CD14-positive monocyte (primary cell): ENCODE data around the gene CALB2. TPM values are rescaled to one million over a fixed set of nuclear protein-coding genes. Genes with fewer than 3 reads are reported as not detected.

Experiments
- DNase-seq, 3 donors: peaks; one replicate each; pipeline ENCODE4 v3.0.0-alpha.2; 2011 to 2022
- H2AFZ ChIP-seq: 2 replicates; pipeline ENCODE4 v1.6.0; 2012; ENCODE audit warnings: mild to moderate bottlenecking, low read depth, low read length, inconsistent platforms; ENCODE audit not compliant: insufficient read depth, poor library complexity, severe bottlenecking
- H3K27ac ChIP-seq, 2 donors: 1 replicate in 1 of 2; 2 replicates in 1 of 2; pipeline ENCODE4 v1.5.1; 2012 to 2013; ENCODE audit warnings: low read length in 2 of 2, control low read depth in 1 of 2, inconsistent platforms in 1 of 2, low read depth in 1 of 2, mild to moderate bottlenecking in 1 of 2
- H3K27me3 ChIP-seq, 2 donors: one replicate each; pipeline versions ENCODE4 v1.6.0 to v1.6.1; 2011 to 2013; ENCODE audit warnings: low read length in 2 of 2; ENCODE audit not compliant: control insufficient read depth in 2 of 2, insufficient read depth in 2 of 2
- H3K36me3 ChIP-seq, 2 donors: replicated peaks in 1 of 2; 1 replicate in 1 of 2; 2 replicates in 1 of 2; pipeline versions ENCODE4 v1.5.1 to v1.6.1; 2012 to 2013; ENCODE audit warnings: low read length in 2 of 2, control low read depth in 1 of 2, inconsistent platforms in 1 of 2, mild to moderate bottlenecking in 1 of 2; ENCODE audit not compliant: insufficient read depth in 2 of 2, control insufficient read depth in 1 of 2
- H3K4me1 ChIP-seq, 2 donors: 1 replicate in 1 of 2; 2 replicates in 1 of 2; pipeline versions ENCODE4 v1.5.1 to v1.6.1; 2012 to 2013; ENCODE audit warnings: low read length in 2 of 2, control low read depth in 1 of 2, inconsistent platforms in 1 of 2, mild to moderate bottlenecking in 1 of 2, moderate library complexity in 1 of 2; ENCODE audit not compliant: insufficient read depth in 2 of 2, control insufficient read depth in 1 of 2
- H3K4me2 ChIP-seq: replicated peaks from 2 replicates; pipeline ENCODE3; 2012; ENCODE audit warnings: low read length, moderate library complexity, mild to moderate bottlenecking; ENCODE audit not compliant: poor library complexity, severe bottlenecking; ENCODE audit errors: extremely low read depth
- H3K4me3 ChIP-seq, 3 experiments: fragments of 200-600 bp in 1 of 3; sonication (generic) in 1 of 3; replicated peaks in 1 of 3; 1 replicate in 2 of 3; 2 replicates in 1 of 3; pipeline ENCODE4 v1.5.1; 2011 to 2013; ENCODE audit warnings: low read length in 3 of 3, mild to moderate bottlenecking in 3 of 3, control low read depth in 2 of 3, low read depth in 2 of 3, inconsistent platforms in 1 of 3, moderate library complexity in 1 of 3
- H3K79me2 ChIP-seq: 2 replicates; pipeline ENCODE4 v1.6.0; 2012; ENCODE audit warnings: mild to moderate bottlenecking, control low read depth, inconsistent platforms, low read length, moderate library complexity; ENCODE audit not compliant: insufficient read depth
- H3K9ac ChIP-seq: 2 replicates; pipeline ENCODE4 v1.6.0; 2017; ENCODE audit warnings: low read length, mild to moderate bottlenecking; ENCODE audit not compliant: insufficient read depth, poor library complexity, severe bottlenecking
- H3K9me3 ChIP-seq, 2 donors: replicated peaks in 1 of 2; 1 replicate in 1 of 2; 2 replicates in 1 of 2; pipeline versions ENCODE4 v1.5.1 to v1.6.1; 2012 to 2013; ENCODE audit warnings: low read length in 2 of 2, control low read depth in 1 of 2; ENCODE audit not compliant: control insufficient read depth in 1 of 2, insufficient read depth in 1 of 2
- H4K20me1 ChIP-seq: 2 replicates; pipeline ENCODE4 v1.6.0; 2012; ENCODE audit warnings: mild to moderate bottlenecking, low read length, control low read depth, moderate library complexity; ENCODE audit not compliant: insufficient read depth
- H3K27ac Mint-ChIP-seq, 7 donors: one replicate each; pipeline ENCODE4 v1.8.0; 2020; ENCODE audit warnings: mild to moderate bottlenecking in 7 of 7, mixed read lengths in 7 of 7, moderate library complexity in 6 of 7, inconsistent platforms in 2 of 7
- H3K27me3 Mint-ChIP-seq, 3 donors: one replicate each; pipeline ENCODE4 v1.8.0; 2021 to 2022; ENCODE audit warnings: low read depth in 3 of 3, mild to moderate bottlenecking in 3 of 3, mixed read lengths in 3 of 3, moderate library complexity in 3 of 3, inconsistent platforms in 1 of 3
- H3K36me3 Mint-ChIP-seq, 2 donors: one replicate each; pipeline ENCODE4 v1.8.0; 2020; ENCODE audit warnings: mixed read lengths in 2 of 2, inconsistent platforms in 1 of 2, mild to moderate bottlenecking in 1 of 2
- H3K4me1 Mint-ChIP-seq: one replicate; pipeline ENCODE4 v1.8.0; 2020; ENCODE audit warnings: mild to moderate bottlenecking, mixed read lengths
- H3K4me3 Mint-ChIP-seq, 2 donors: one replicate each; pipeline ENCODE4 v1.8.0; 2020; ENCODE audit warnings: mild to moderate bottlenecking in 2 of 2, mixed read lengths in 2 of 2, moderate library complexity in 1 of 2
- H3K9me3 Mint-ChIP-seq, 7 donors: one replicate each; pipeline ENCODE4 v1.8.0; 2020 to 2022; ENCODE audit warnings: mixed read lengths in 7 of 7, mild to moderate bottlenecking in 6 of 7, moderate library complexity in 6 of 7, inconsistent platforms in 2 of 7
- CTCF ChIP-seq: fragments of 200-600 bp; IDR thresholded peaks from one replicate; pipeline ENCODE4 v1.8.0; 2022; ENCODE audit warnings: antibody characterized with exemption, mild to moderate bottlenecking
- WGBS: methylation state at CpG from one replicate; pipeline ENCODE4 v1.1.5; 2013; ENCODE audit warnings: missing lambda C conversion rate; ENCODE audit not compliant: insufficient coverage; 5-methylcytosine and 5-hydroxymethylcytosine counted together
- intact Hi-C, 2 donors: fragments of 100-400 bp; cut with micrococcal nuclease; formaldehyde crosslinking; loops; one replicate each; pipeline versions ENCODE4 v1.15.0 to v1.15.1; 2023
- polyA plus RNA-seq, 3 donors: library from polyadenylated mRNA; depleted of rRNA in 1 of 3; unstranded in 2 of 3; stranded (reverse) in 1 of 3; fragments of 300-500 nt in 2 of 3; fragments of >200 nt in 1 of 3; fragmentation: Illumina TruSeq in 2 of 3; gene quantifications; 1 replicate in 2 of 3; 2 replicates in 1 of 3; pipeline ENCODE4 v1.2.3, GENCODE V29; 2012 to 2021

The CALB2 gene
- polyA plus RNA-seq, 3 donors: not detected

GRCh38 chr16:71345031-71345430, 13.5 kb upstream of the CALB2 start:
- Histone ChIP-seq H3K4me3 (no peak overlapping the region), H4K20me1 (no peaks in the 10 kb centered on the region), H3K79me2 (no peaks in the 10 kb centered on the region), H3K4me2 (no peak overlapping the region), H3K27ac (no peak overlapping the region), H3K36me3 (no peaks in the 10 kb centered on the region), H3K4me1 (no peaks in the 10 kb centered on the region), H3K27me3 (no peaks in the 10 kb centered on the region), H2AFZ (no peak overlapping the region), H3K9me3 (no peaks in the 10 kb centered on the region), H3K9ac (no peak overlapping the region)
- intact Hi-C loops: no loop called here
- Mint-ChIP-seq H3K4me1 (no peaks in the 10 kb centered on the region), H3K36me3 (no peaks in the 10 kb centered on the region), H3K4me3 (no peak overlapping the region), H3K27ac (peak overlapping the region in 1 of 7 donors; percentile 50), H3K9me3 (peaks cover 0 to 2% (median 0%) of the 10 kb centered on the region in 7 donors), H3K27me3 (peaks cover 2 to 7% (median 6%) of the 10 kb centered on the region in 3 donors)
- no peak for DNase-seq
- TF ChIP-seq CTCF: no peak
- WGBS: 85% methylated on average over 9 of the region's 10 CpGs

DNA sequence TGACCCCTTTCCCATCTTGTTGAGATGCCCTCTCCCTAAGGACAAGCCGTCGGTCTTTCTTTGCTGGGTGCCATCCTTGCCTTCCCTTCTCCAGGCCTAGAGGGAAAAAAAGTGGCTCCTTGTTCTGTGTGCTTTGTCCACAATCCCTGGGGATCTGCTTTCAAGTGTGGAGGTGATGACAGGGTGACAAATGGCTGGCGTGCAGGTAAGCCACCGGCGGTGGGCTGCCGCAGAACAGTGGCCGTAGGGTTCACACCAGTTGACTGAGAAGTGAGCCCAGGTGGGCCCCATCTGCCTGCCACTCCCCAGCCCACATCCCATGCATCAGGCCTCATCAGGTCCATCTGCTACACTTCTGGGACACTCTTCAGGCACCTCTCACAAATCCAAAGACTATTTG, 11.4 kb upstream of the CALB2 start:
- H3K79me2 ChIP-seq: no peaks in the 10 kb centered on the region
- intact Hi-C loops: no loop called here
- no peak overlapping the region for H3K27ac ChIP-seq
- no peaks in the 10 kb centered on the region for H3K36me3 ChIP-seq
- TF ChIP-seq CTCF: no peak
- WGBS: 81% methylated on average over 7 of the region's 7 CpGs
- H2AFZ ChIP-seq: no peak overlapping the region
- no peaks in the 10 kb centered on the region for H4K20me1 ChIP-seq
- H3K9me3 ChIP-seq: no peaks in the 10 kb centered on the region
- Mint-ChIP-seq H3K4me3 (no peak overlapping the region), H3K27ac (no peak overlapping the region), H3K4me1 (no peaks in the 10 kb centered on the region), H3K9me3 (peaks cover 0 to 2% (median 0%) of the 10 kb centered on the region in 7 donors), H3K27me3 (peaks cover 2 to 8% (median 7%) of the 10 kb centered on the region in 3 donors), H3K36me3 (no peaks in the 10 kb centered on the region)
- no peak for DNase-seq
- H3K4me1 ChIP-seq: no peaks in the 10 kb centered on the region
- no peak overlapping the region for H3K4me3 ChIP-seq
- no peak overlapping the region for H3K9ac ChIP-seq
- no peaks in the 10 kb centered on the region for H3K27me3 ChIP-seq
- H3K4me2 ChIP-seq: no peak overlapping the region
